Stimulated activated naive CD4-positive, alpha-beta T cell treated with Interleukin-2 at 50 U/mL for 16 hours (primary cell): ENCODE measurements around the gene C3.

ENCODE experiments used
- DNase-seq: peaks from one replicate; lab custom pipeline; 2025; lab: John Stamatoyannopoulos, UW

The C3 gene

GRCh38 chr19:6744381-6745301, 24.2 kb upstream of the C3 start:
- no peak for DNase-seq

- DNase-seq = no peak
Observed at GRCh38 chr19:6743714-6744380, 23.4 kb upstream of the C3 start.

- no peak for DNase-seq
Observed at GRCh38 chr19:6743066-6743465, 22.6 kb upstream of the C3 start.

GRCh38 chr19:6740589-6741343, 20.3 kb upstream of the C3 start:
- no peak for DNase-seq

GRCh38 chr19:6739883-6740588, 19.6 kb upstream of the C3 start:
- DNase-seq = no peak

GRCh38 chr19:6739390-6739882, 19.0 kb upstream of the C3 start, which contains the start of gene TRIP10:
Gene TRIP10, plus strand, starts transcription at chr19:6739680. Its CDS starts 82 bp downstream, at chr19:6739762.
- DNase-seq = peak; percentile 73

- DNase-seq = no peak
Observed at GRCh38 chr19:6738787-6739389, 18.4 kb upstream of the C3 start.

- DNase-seq = peak; percentile 73
Observed at GRCh38 chr19:6737873-6738786, 17.7 kb upstream of the C3 start.

GRCh38 chr19:6737284-6737872, 16.9 kb upstream of the C3 start, which contains the start of gene GPR108:
Gene GPR108, minus strand, starts transcription at chr19:6737580. Its CDS starts 4 bp downstream, at chr19:6737576.
- DNase-seq = peak; percentile 99

GRCh38 chr19:6736917-6737283, 16.4 kb upstream of the C3 start:
- peak; percentile 45 for DNase-seq

GRCh38 chr19:6736169-6736916, 15.9 kb upstream of the C3 start:
- peak; percentile 80 for DNase-seq

GRCh38 chr19:6735181-6735911, 14.9 kb upstream of the C3 start:
- DNase-seq = no peak

- DNase-seq = no peak
Observed at GRCh38 chr19:6734096-6734696, 13.7 kb upstream of the C3 start.

- no peak for DNase-seq
Observed at GRCh38 chr19:6733338-6734095, 13.1 kb upstream of the C3 start.

GRCh38 chr19:6732803-6733337, 12.4 kb upstream of the C3 start:
- DNase-seq = no peak

- DNase-seq = no peak
Observed at GRCh38 chr19:6731822-6732221, 11.4 kb upstream of the C3 start.
